PC-3 (cell line): Measurements from ENCODE around the gene HCFC1R1. TPM values are rescaled to one million over a fixed set of nuclear protein-coding genes. Genes with fewer than 3 reads are reported as not detected.
A peak's percentile ranks its signal among the peaks of the same experiment; 100 is the strongest.

ENCODE experiments used
- ATAC-seq: fragments of 200-7000 bp; cut with Tn5 transposase; 2 replicates; pipeline ENCODE4 v1.9.1; 2020; ENCODE audit warnings: mild to moderate bottlenecking, moderate library complexity
- BruUV-seq: library from RNA; stranded (reverse); fragments of 400-500 nt; replicated peaks from 2 replicates; lab custom pipeline; 2021; lab: Mats Ljungman, UMichigan
- CTCF ChIA-PET: fragments of 300-600 bp; sonication (Branson Sonifier 250); formaldehyde crosslinking; loops from one replicate; lab custom pipeline; 2022; ENCODE audit warnings: antibody characterized with exemption; lab: Charles Lee
- POLR2A ChIA-PET: fragments of 300-600 bp; sonication (Branson Sonifier 250); formaldehyde crosslinking; loops from one replicate; lab custom pipeline; 2022; ENCODE audit warnings: antibody characterized with exemption; ENCODE audit not compliant: unreplicated experiment; lab: Charles Lee
- DNase-seq: peaks from one replicate; pipeline ENCODE4 v3.0.0-alpha.2; 2015
- H2AFZ ChIP-seq: fragments of 300-600 bp; sonication (generic); 2 replicates; pipeline ENCODE4 v1.6.0; 2016; ENCODE audit warnings: antibody characterized with exemption, low read length
- H3F3A ChIP-seq: fragments of 300-600 bp; sonication (generic); one replicate; pipeline ENCODE4 v1.6.0; 2017; ENCODE audit warnings: antibody characterized with exemption, low read length, control low read depth, mild to moderate bottlenecking; ENCODE audit not compliant: unreplicated experiment
- H3K27ac ChIP-seq: fragments of 300-600 bp; sonication (generic); 2 replicates; pipeline ENCODE4 v1.5.1; 2016; ENCODE audit warnings: mild to moderate bottlenecking, low read length
- H3K27me3 ChIP-seq: fragments of 300-600 bp; sonication (generic); 2 replicates; pipeline ENCODE4 v1.6.1; 2016; ENCODE audit warnings: low read length, mixed read lengths
- H3K36me3 ChIP-seq: fragments of 300-600 bp; sonication (generic); 2 replicates; pipeline ENCODE4 v1.6.1; 2016; ENCODE audit warnings: low read depth, mixed run types, low read length, mixed read lengths
- H3K4me1 ChIP-seq: fragments of 300-600 bp; sonication (generic); 2 replicates; pipeline ENCODE4 v1.5.1; 2016; ENCODE audit warnings: low read length; ENCODE audit not compliant: insufficient read depth
- H3K4me2 ChIP-seq: fragments of 300-600 bp; sonication (generic); 2 replicates; pipeline ENCODE4 v1.6.0; 2016; ENCODE audit warnings: low read length
- H3K4me3 ChIP-seq: fragments of 300-600 bp; sonication (generic); 2 replicates; pipeline ENCODE4 v1.5.1; 2016; ENCODE audit warnings: mild to moderate bottlenecking, low read length, mixed read lengths
- H3K79me2 ChIP-seq: fragments of 300-600 bp; sonication (generic); 2 replicates; pipeline ENCODE4 v1.6.1; 2017; ENCODE audit warnings: low read length, mixed read lengths
- H3K9ac ChIP-seq: fragments of 300-600 bp; sonication (generic); 2 replicates; pipeline ENCODE4 v1.6.0; 2016; ENCODE audit warnings: mild to moderate bottlenecking, low read length
- H3K9me2 ChIP-seq: fragments of 300-600 bp; sonication (generic); replicated peaks from 2 replicates; pipeline ENCODE4 v1.6.1; 2016; ENCODE audit warnings: mixed run types, low read length, mixed read lengths
- H3K9me3 ChIP-seq: fragments of 300-600 bp; sonication (generic); 2 replicates; pipeline ENCODE4 v1.6.1; 2016; ENCODE audit warnings: low read length, mixed read lengths
- H4K20me1 ChIP-seq: fragments of 300-600 bp; sonication (generic); 2 replicates; pipeline ENCODE4 v1.6.1; 2016; ENCODE audit warnings: low read length, mixed read lengths
- EZH2 ChIP-seq: fragments of 300-600 bp; sonication (generic); IDR thresholded peaks from one replicate; pipeline ENCODE4 v1.6.1; 2017; ENCODE audit warnings: antibody characterized with exemption, mild to moderate bottlenecking, low read length; ENCODE audit not compliant: unreplicated experiment
- EZH2phosphoT487 ChIP-seq: fragments of 300-600 bp; sonication (generic); IDR thresholded peaks from 2 replicates; pipeline ENCODE4 v1.6.1; 2018; ENCODE audit warnings: mild to moderate bottlenecking, antibody characterized with exemption, low read length, borderline replicate concordance
- intact Hi-C: fragments of 100-400 bp; cut with micrococcal nuclease; formaldehyde crosslinking; loops from 2 replicates; pipeline ENCODE4 v1.9.0; 2023
- total RNA-seq: library from RNA; depleted of rRNA; stranded (reverse); fragments of >200 nt; gene quantifications from 2 replicates; pipeline ENCODE4 v1.2.3, GENCODE V29; 2014
- TF ChIP-seq, protein P1 (sequence below): fragments of 300-600 bp; sonication (generic); conservative IDR thresholded peaks from 2 replicates; pipeline ENCODE4 v1.5.1; 2017; ENCODE audit warnings: antibody characterized with exemption, low read depth, mild to moderate bottlenecking, low read length

HCFC1R1 gene
- total RNA-seq, 1 experiment from 2014 or later = 56.4 TPM

DNA sequence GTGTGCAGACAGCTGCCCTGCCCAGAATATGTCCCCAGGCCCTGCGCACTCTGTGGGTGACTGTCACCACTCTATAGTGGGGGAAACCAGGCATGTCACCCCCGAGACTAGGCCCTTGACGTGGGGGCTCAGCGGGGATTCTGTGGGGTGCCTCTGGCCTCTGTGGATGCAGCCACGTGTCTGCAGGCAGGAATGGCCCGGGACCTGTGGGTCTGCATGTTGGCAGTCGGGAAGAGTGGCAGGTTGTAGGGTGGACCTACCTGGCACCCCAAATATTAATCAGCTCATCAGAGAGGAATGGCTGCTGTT lies 42.7 kb upstream of the HCFC1R1 start:
- no peaks in the 10 kb centered on the region for H3K9me3 ChIP-seq
- peaks cover 11% of the 10 kb centered on the region for H3K4me1 ChIP-seq
- no peak overlapping the region for H3K9ac ChIP-seq
- BruUV-seq = no TSS peak
- no peak overlapping the region for H3K4me3 ChIP-seq
- no peaks in the 10 kb centered on the region for H4K20me1 ChIP-seq
- no peak overlapping the region for H2AFZ ChIP-seq
- no peak for ATAC-seq
- no peak overlapping the region for H3K27ac ChIP-seq
- no peaks in the 10 kb centered on the region for H3K36me3 ChIP-seq
- intact Hi-C loops = no loop called here
- H3K79me2 ChIP-seq = no peaks in the 10 kb centered on the region
- ChIA-PET POLR2A (no interaction called here), CTCF (no interaction called here)
- no peaks in the 10 kb centered on the region for H3F3A ChIP-seq
- no peak overlapping the region for H3K4me2 ChIP-seq
- TF ChIP-seq, protein P1, sequence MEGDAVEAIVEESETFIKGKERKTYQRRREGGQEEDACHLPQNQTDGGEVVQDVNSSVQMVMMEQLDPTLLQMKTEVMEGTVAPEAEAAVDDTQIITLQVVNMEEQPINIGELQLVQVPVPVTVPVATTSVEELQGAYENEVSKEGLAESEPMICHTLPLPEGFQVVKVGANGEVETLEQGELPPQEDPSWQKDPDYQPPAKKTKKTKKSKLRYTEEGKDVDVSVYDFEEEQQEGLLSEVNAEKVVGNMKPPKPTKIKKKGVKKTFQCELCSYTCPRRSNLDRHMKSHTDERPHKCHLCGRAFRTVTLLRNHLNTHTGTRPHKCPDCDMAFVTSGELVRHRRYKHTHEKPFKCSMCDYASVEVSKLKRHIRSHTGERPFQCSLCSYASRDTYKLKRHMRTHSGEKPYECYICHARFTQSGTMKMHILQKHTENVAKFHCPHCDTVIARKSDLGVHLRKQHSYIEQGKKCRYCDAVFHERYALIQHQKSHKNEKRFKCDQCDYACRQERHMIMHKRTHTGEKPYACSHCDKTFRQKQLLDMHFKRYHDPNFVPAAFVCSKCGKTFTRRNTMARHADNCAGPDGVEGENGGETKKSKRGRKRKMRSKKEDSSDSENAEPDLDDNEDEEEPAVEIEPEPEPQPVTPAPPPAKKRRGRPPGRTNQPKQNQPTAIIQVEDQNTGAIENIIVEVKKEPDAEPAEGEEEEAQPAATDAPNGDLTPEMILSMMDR = no peak
- TF ChIP-seq EZH2phosphoT487 = no peak
- TF ChIP-seq EZH2 = no peak
- no peak for DNase-seq
- H3K27me3 ChIP-seq = no peaks in the 10 kb centered on the region
- no peaks in the 10 kb centered on the region for H3K9me2 ChIP-seq

DNA sequence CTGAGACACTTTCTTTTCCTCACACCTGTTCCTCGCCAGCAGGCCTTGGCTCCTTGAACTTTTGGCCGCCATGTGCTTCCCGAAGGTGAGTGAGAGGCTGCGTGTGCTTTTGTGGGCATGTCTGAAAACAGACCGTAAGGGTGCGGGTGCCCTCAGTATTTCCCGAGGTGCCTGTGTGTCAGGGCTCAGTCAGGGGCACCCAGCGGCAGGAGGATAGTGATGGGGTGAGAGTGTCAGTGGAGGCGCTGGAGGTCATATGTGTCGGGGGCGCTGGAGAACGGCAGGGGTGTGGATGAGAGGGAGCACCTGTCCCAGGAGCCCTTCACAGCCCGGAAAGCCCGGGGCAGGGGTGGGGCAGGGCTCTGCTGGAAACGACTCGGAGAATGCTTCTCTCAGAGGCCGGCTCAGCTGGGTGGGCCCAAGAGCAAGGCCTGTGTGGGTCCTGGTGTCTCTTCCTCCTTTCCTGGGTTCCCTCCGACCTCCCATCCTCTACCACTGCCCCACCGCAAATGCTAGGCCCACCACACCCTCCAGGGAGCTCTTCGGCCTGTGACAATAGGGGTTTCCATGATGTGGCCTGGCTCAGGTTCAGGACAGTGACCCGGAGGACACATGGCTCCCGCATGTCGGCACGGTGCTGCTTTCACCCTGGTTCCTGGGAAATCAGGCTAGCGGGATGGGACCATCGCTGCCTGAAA lies 42.1 kb upstream of the HCFC1R1 start:
- DNase-seq (no peak), ATAC-seq (no peak)
- Histone ChIP-seq H3K9me2 (no peaks in the 10 kb centered on the region), H3K36me3 (no peaks in the 10 kb centered on the region), H3K4me2 (peak overlapping the region; percentile 46; the same call in 1 of the 2 replicates), H3K9ac (peak overlapping the region; percentile 15; the same call in 1 of the 2 replicates), H4K20me1 (no peaks in the 10 kb centered on the region), H3K27ac (peak overlapping the region; percentile 8; the same call in 1 of the 2 replicates), H3F3A (no peaks in the 10 kb centered on the region), H3K27me3 (no peaks in the 10 kb centered on the region), H3K4me1 (peaks cover 11% of the 10 kb centered on the region), H3K79me2 (no peaks in the 10 kb centered on the region), H3K4me3 (no peak overlapping the region), H2AFZ (peak overlapping the region; percentile 69; the same call in 1 of the 2 replicates), H3K9me3 (no peaks in the 10 kb centered on the region)
- TF ChIP-seq EZH2phosphoT487 (no peak), EZH2 (no peak)
- TF ChIP-seq, protein P1 = no peak
- BruUV-seq = no TSS peak
- intact Hi-C loops = no loop called here
- ChIA-PET POLR2A (no interaction called here), CTCF (no interaction called here)

DNA sequence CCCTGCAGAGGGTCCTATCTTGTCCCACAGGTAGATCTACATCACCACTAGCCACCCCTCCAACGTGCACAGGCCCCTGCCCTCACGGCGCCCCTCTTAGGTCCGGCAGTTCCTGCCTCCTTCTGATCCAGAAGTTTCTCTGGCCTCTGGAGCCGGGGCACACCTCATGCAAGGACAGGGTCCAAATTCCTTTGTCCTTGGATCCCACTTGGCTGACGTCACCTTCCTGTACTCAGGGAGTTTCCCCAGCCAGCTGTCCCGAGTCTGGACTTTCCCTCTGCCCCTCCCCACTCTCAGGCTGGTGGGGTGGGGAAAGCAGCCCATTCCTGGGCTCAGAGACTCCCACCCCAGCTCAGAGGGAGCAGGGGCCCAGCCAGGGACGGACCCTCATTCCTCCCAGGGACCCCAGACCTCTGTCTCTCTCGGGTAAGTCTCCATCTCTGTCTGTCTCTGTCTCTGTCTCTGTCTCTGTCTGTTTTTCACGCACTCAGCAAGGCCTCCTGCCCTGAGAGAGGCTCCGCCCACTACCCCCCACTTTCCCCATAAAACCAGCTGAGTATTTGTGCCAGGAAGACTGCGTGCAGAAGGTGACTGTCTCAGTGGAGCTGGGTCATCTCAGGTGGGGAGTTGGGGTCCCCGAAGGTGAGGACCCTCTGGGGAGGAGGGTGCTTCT lies 41.5 kb upstream of the HCFC1R1 start, which contains the start of gene IL32:
TSS of gene IL32 (plus strand) at position 572 of the 673 bp plus-strand sequence. CDS start 172 bp downstream, outside the sequence.
- Histone ChIP-seq H3K27ac (peak within 1 kb of the TSS; percentile 8; the same call in 1 of the 2 replicates), H3F3A (no peaks in the 10 kb centered on the region), H3K4me3 (no peak within 1 kb of the TSS), H3K4me2 (peak within 1 kb of the TSS; percentile 46), H3K27me3 (no peaks in the 10 kb centered on the region), H3K9me2 (no peaks in the 10 kb centered on the region), H4K20me1 (no peaks in the 10 kb centered on the region), H3K9ac (peak within 1 kb of the TSS; percentile 15; the same call in 1 of the 2 replicates), H3K9me3 (no peaks in the 10 kb centered on the region), H3K79me2 (no peaks in the 10 kb centered on the region), H2AFZ (peak within 1 kb of the TSS; percentile 69; the same call in 1 of the 2 replicates), H3K4me1 (peaks cover 11% of the 10 kb centered on the region), H3K36me3 (no peaks in the 10 kb centered on the region)
- ATAC-seq (0 out of 2 replicates have a peak, but pooled peaks have one; percentile 40), DNase-seq (peak; percentile 32)
- BruUV-seq = TSS peak; percentile 52
- ChIA-PET CTCF (no interaction called here), POLR2A (no interaction called here)
- TF ChIP-seq EZH2phosphoT487 = no peak
- no peak for TF ChIP-seq EZH2
- TF ChIP-seq, protein P1 = no peak
- intact Hi-C loops = no loop called here
